Hepatic stellate cell (primary cell): ENCODE results near the gene TYROBP.
"Not testable (repeated sequence)": the region's sequence is repeated elsewhere in the genome, so short reads cannot be mapped to it uniquely, and the experiment has no call there.

ENCODE experiments used
- DNase-seq: peaks from one replicate; pipeline ENCODE4 v3.0.0; 2011; ENCODE audit warnings: low spot score

Gene TYROBP

GRCh38 chr19:35908010-35908441, at the start of gene TYROBP:
Gene TYROBP, minus strand, starts transcription at chr19:35908295. Its CDS starts 67 bp downstream, at chr19:35908228.
- DNase-seq, result no peak

- DNase-seq, result not testable (repeated sequence)
Observed at GRCh38 chr19:35957411-35957810, 49.3 kb upstream of the TYROBP start.

- DNase-seq, result no peak
Observed at GRCh38 chr19:35955881-35956634, 48.0 kb upstream of the TYROBP start.

GRCh38 chr19:35949131-35949530, 41.0 kb upstream of the TYROBP start:
- no peak for DNase-seq

GRCh38 chr19:35946203-35946602, 38.1 kb upstream of the TYROBP start:
- DNase-seq, result no peak

GRCh38 chr19:35945121-35945790, 37.2 kb upstream of the TYROBP start:
- DNase-seq, result no peak

- DNase-seq, result no peak
Observed at GRCh38 chr19:35944556-35944955, 36.5 kb upstream of the TYROBP start.

GRCh38 chr19:35943321-35944301, 35.5 kb upstream of the TYROBP start:
- no peak for DNase-seq

- DNase-seq, result no peak
Observed at GRCh38 chr19:35942235-35942634, 34.1 kb upstream of the TYROBP start.

GRCh38 chr19:35940839-35941238, 32.7 kb upstream of the TYROBP start:
- no peak for DNase-seq

GRCh38 chr19:35940078-35940775, 32.1 kb upstream of the TYROBP start:
- DNase-seq, result no peak

GRCh38 chr19:35939307-35940077, 31.4 kb upstream of the TYROBP start:
- no peak for DNase-seq

- no peak for DNase-seq
Observed at GRCh38 chr19:35938282-35939224, 30.5 kb upstream of the TYROBP start.

- DNase-seq, result no peak
Observed at GRCh38 chr19:35937345-35938281, 29.5 kb upstream of the TYROBP start.

GRCh38 chr19:35936738-35937268, 28.7 kb upstream of the TYROBP start:
- no peak for DNase-seq

GRCh38 chr19:35935911-35936737, 28.0 kb upstream of the TYROBP start, which contains the start of gene LRFN3:
Gene LRFN3, plus strand, starts transcription at chr19:35936374. Its CDS starts 3,052 bp downstream, at chr19:35939426.
- peak; percentile 77 for DNase-seq

GRCh38 chr19:35932291-35932936, 24.3 kb upstream of the TYROBP start:
- no peak for DNase-seq
